Vagina (tissue), 2 donors: Measurements from ENCODE around the gene GREB1. TPM values are rescaled to one million over a fixed set of nuclear protein-coding genes. Genes with fewer than 3 reads are reported as not detected.

Experiments
- DNase-seq, 2 donors: peaks; one replicate each; pipeline ENCODE4 v3.0.0-alpha.2; 2017; ENCODE audit errors: extremely low spot score in 2 of 2
- H3K27ac ChIP-seq: fragments of 200-600 bp; sonication (generic); one replicate; pipeline ENCODE4 v1.5.1; 2019
- H3K27me3 ChIP-seq: fragments of 200-600 bp; sonication (generic); one replicate; pipeline ENCODE4 v1.5.1; 2019
- H3K36me3 ChIP-seq, 2 donors: fragments of 200-600 bp; sonication (generic); one replicate each; pipeline ENCODE4 v1.5.1; 2017 to 2019
- H3K4me1 ChIP-seq: fragments of 200-600 bp; sonication (generic); one replicate; pipeline ENCODE4 v1.5.1; 2019
- H3K4me3 ChIP-seq, 2 donors: fragments of 200-600 bp; sonication (generic); 1 replicate in 1 of 2; 2 replicates in 1 of 2; pipeline ENCODE4 v1.5.1; 2016 to 2019
- H3K9me3 ChIP-seq: fragments of 200-600 bp; sonication (generic); one replicate; pipeline ENCODE4 v1.5.1; 2019
- POLR2A ChIP-seq, 2 donors: fragments of 450-650 bp; IDR thresholded peaks; one replicate each; pipeline ENCODE4 v1.6.1; 2017; ENCODE audit warnings: antibody characterized with exemption in 2 of 2, mild to moderate bottlenecking in 2 of 2, moderate library complexity in 2 of 2
- POLR2AphosphoS5 ChIP-seq, 2 donors: sonication (generic); formaldehyde crosslinking; IDR thresholded peaks; one replicate each; pipeline ENCODE4 v1.9.0; 2017; ENCODE audit warnings: antibody characterized with exemption in 2 of 2, mild to moderate bottlenecking in 2 of 2, low read depth in 1 of 2; ENCODE audit not compliant: insufficient read depth in 1 of 2
- intact Hi-C: fragments of 100-400 bp; cut with DNase I; formaldehyde crosslinking; loops from one replicate; pipeline ENCODE4 v1.15.1; 2023
- total RNA-seq: library from RNA; depleted of rRNA; stranded (reverse); fragments of >200 nt; gene quantifications from one replicate; pipeline ENCODE4 v1.2.3, GENCODE V29; 2016
- TF ChIP-seq, protein P1 (sequence below), 3 experiments: fragments of 450-650 bp in 2 of 3; fragments of 200-600 bp in 1 of 3; sonication (generic) in 1 of 3; IDR thresholded peaks; one replicate each; pipeline ENCODE4 v1.5.1; 2017 to 2019; ENCODE audit warnings: antibody characterized with exemption in 3 of 3, mild to moderate bottlenecking in 2 of 3, moderate library complexity in 2 of 3

The GREB1 gene
- total RNA-seq, 1 donor from 2014 or later = 35.4 TPM

DNA sequence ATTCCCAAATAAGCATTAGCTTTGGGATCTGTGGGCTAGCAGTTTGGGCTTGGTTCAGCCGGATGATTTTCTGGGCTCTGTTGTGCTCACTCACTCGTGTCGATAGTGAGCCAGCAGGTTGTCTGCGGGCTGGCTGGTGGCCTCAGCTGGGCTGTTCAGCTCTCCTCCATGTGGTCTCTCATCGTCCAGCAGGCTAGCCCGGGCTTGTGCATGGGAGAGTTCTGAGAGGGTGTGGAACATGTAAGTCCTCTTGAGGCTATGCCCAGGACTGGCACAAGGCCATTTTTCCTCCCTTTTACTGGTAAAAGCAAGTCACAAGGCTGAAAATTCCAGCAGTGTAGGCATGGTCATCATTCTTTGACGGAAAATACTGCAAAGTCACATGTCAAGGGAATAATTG, 97.6 kb downstream of the GREB1 start:
- H3K9me3 ChIP-seq = no peaks in the 10 kb centered on the region
- no peaks in the 10 kb centered on the region for H3K4me1 ChIP-seq
- TF ChIP-seq POLR2AphosphoS5 (IDR thresholded peaks at IDR 0.05; ENCODE audit: insufficient read depth in 1 of 2, low read depth in 1 of 2) = no peak
- TF ChIP-seq POLR2A (IDR thresholded peaks at IDR 0.05) = no peak
- TF ChIP-seq, protein P1, sequence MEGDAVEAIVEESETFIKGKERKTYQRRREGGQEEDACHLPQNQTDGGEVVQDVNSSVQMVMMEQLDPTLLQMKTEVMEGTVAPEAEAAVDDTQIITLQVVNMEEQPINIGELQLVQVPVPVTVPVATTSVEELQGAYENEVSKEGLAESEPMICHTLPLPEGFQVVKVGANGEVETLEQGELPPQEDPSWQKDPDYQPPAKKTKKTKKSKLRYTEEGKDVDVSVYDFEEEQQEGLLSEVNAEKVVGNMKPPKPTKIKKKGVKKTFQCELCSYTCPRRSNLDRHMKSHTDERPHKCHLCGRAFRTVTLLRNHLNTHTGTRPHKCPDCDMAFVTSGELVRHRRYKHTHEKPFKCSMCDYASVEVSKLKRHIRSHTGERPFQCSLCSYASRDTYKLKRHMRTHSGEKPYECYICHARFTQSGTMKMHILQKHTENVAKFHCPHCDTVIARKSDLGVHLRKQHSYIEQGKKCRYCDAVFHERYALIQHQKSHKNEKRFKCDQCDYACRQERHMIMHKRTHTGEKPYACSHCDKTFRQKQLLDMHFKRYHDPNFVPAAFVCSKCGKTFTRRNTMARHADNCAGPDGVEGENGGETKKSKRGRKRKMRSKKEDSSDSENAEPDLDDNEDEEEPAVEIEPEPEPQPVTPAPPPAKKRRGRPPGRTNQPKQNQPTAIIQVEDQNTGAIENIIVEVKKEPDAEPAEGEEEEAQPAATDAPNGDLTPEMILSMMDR (IDR thresholded peaks at IDR 0.05) = no peak
- H3K36me3 ChIP-seq = peaks cover 0 to 47% of the 10 kb centered on the region in 2 donors
- no peak for DNase-seq
- intact Hi-C loops = no loop called here
- H3K27ac ChIP-seq = no peak overlapping the region
- H3K27me3 ChIP-seq = no peaks in the 10 kb centered on the region
- H3K4me3 ChIP-seq = no peak overlapping the region

DNA sequence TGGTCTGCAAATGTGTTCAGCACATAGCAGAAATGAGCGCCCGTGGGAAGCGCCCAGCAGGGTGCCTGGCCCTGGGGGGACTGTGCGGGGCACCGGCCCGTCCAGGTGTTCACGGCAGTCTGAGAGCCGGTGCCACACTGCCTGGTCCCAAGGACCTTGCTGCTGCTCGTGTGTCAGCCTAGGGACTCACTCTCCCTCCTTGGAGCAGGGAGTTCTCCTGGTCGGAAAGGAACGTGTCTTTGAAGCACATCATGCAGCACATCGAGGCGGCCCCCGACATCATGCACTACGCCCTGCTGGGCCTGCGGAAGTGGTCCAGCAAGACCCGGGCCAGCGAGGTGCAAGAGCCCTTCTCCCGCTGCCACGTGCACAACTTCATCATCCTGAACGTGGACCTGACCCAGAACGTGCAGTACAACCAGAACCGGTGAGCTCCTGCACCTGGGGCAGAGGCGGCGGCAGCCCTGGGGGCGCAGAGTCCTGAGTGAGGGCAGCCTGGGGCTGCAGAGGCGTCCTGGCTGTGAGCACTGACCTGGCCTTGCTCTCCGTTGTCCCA, 100.2 kb downstream of the GREB1 start:
- Histone ChIP-seq H3K36me3 (peaks cover 0 to 49% of the 10 kb centered on the region in 2 donors), H3K4me1 (no peaks in the 10 kb centered on the region), H3K27me3 (no peaks in the 10 kb centered on the region), H3K27ac (no peak overlapping the region), H3K4me3 (no peak overlapping the region), H3K9me3 (no peaks in the 10 kb centered on the region)
- TF ChIP-seq, protein P1 (IDR thresholded peaks at IDR 0.05) = no peak
- TF ChIP-seq POLR2A (IDR thresholded peaks at IDR 0.05) (no peak), POLR2AphosphoS5 (IDR thresholded peaks at IDR 0.05; ENCODE audit: insufficient read depth in 1 of 2, low read depth in 1 of 2) (no peak)
- DNase-seq = no peak
- intact Hi-C loops = no loop called here

DNA sequence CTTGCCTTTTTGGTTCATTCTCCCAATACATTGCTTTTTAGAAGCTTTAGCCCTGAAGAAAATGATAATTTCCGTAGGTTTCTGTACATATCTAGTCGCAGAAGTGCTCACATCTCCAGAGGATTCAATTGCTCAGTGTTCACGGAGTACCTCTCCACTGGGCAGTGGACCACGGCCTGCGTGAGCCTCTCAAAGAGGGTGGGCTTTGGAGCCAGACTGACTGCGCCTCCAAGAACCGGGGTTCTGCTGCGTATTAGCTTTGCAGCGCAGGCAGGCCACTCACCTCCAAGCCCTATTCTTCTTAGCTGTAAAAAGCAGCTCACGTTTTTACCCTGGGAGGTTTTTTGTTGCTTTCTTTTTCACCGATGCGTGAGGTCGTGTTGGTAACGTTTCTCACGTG, 100.7 kb downstream of the GREB1 start:
- intact Hi-C loops = no loop called here
- TF ChIP-seq, protein P1 (IDR thresholded peaks at IDR 0.05) = no peak
- no peak for TF ChIP-seq POLR2AphosphoS5 (IDR thresholded peaks at IDR 0.05; ENCODE audit: insufficient read depth in 1 of 2, low read depth in 1 of 2)
- Histone ChIP-seq H3K4me1 (no peaks in the 10 kb centered on the region), H3K27ac (no peak overlapping the region), H3K9me3 (no peaks in the 10 kb centered on the region), H3K4me3 (no peak overlapping the region), H3K36me3 (peaks cover 0 to 46% of the 10 kb centered on the region in 2 donors), H3K27me3 (no peaks in the 10 kb centered on the region)
- DNase-seq = no peak

DNA sequence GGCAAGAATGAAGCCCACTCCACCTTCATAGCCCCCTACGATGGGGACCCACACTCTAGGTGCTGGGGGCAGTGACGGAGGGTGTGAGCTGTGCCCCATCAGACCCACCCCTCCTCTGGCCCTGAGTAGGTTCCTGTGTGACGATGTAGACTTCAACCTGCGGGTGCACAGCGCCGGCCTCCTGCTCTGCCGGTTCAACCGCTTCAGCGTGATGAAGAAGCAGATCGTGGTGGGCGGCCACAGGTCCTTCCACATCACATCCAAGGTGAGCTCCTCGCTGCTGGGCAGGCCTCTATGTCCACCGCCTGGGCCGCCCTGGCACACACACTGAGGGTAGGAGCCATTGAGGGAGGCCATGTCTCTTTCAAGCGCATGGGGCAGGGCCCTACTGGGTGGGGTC, 101.3 kb downstream of the GREB1 start:
- Histone ChIP-seq H3K36me3 (peaks cover 0 to 48% of the 10 kb centered on the region in 2 donors), H3K27me3 (no peaks in the 10 kb centered on the region), H3K9me3 (no peaks in the 10 kb centered on the region), H3K4me3 (no peak overlapping the region), H3K27ac (no peak overlapping the region), H3K4me1 (no peaks in the 10 kb centered on the region)
- DNase-seq = no peak
- intact Hi-C loops = no loop called here
- TF ChIP-seq POLR2AphosphoS5 (IDR thresholded peaks at IDR 0.05; ENCODE audit: insufficient read depth in 1 of 2, low read depth in 1 of 2) = no peak
- no peak for TF ChIP-seq POLR2A (IDR thresholded peaks at IDR 0.05)
- TF ChIP-seq, protein P1 (IDR thresholded peaks at IDR 0.05) = no peak

DNA sequence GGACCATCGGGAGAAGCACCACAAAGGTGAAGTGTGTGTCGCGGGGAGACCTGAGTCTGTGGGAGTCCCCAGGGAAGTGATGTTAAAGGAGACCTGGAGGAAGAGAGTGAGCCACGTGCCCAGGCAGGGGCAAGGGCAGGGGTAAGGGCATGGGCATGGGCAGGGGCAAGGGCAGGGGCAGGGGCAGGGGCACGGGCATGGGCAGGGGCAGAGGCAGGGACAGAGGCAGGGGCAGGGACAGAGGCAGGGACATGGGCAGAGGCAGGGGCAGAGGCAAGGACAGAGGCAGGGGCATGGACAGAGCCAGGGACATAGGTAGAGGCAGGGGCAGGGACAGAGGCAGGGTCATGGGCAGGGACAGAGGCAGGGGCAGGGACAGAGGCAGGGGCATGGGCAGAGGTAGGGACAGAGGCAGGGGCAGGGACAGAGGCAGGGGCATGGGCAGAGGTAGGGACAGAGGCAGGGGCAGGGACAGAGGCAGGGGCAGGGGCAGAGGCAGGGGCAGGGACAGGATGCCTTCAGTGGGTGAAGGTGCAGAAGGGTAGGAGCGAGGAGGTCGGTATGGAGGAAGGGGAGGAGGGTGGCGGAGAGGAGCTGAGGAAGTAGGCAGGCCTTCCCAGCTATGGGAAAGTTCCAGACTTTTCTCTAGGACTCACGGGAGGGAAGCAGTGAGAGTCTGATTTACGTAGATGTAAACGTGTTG, 102.9 kb downstream of the GREB1 start:
- H3K36me3 ChIP-seq = peaks cover 0 to 53% of the 10 kb centered on the region in 2 donors
- no peak for DNase-seq
- TF ChIP-seq POLR2AphosphoS5 (IDR thresholded peaks at IDR 0.05; ENCODE audit: insufficient read depth in 1 of 2, low read depth in 1 of 2) (no peak), POLR2A (IDR thresholded peaks at IDR 0.05) (no peak)
- TF ChIP-seq, protein P1 (IDR thresholded peaks at IDR 0.05) = no peak
- H3K4me1 ChIP-seq = no peaks in the 10 kb centered on the region
- intact Hi-C loops = no loop called here
- H3K27me3 ChIP-seq = no peaks in the 10 kb centered on the region
- no peak overlapping the region for H3K4me3 ChIP-seq
- no peak overlapping the region for H3K27ac ChIP-seq
- H3K9me3 ChIP-seq = no peaks in the 10 kb centered on the region
